ENCODE data around the gene GAS7.

GAS7 gene

GRCh38 chr17:9868552-9868951, 329.9 kb downstream of the GAS7 start:
- no peak for DNase-seq

GRCh38 chr17:9865586-9865985, 332.8 kb downstream of the GAS7 start:
- no peak for DNase-seq

GRCh38 chr17:9862949-9863348, 335.5 kb downstream of the GAS7 start:
- no peak for DNase-seq

- DNase-seq = no peak
These were observed 336.2 kb downstream of the GAS7 start for GRCh38 chr17:9862220-9862619.

GRCh38 chr17:9860851-9861250, 337.6 kb downstream of the GAS7 start:
- no peak for DNase-seq

All from activated effector memory CD4-positive, alpha-beta T cell treated with anti-CD3 and anti-CD28 coated beads, Interleukin-2, amount 50 U/mL, for 16 hours (primary cell).